K562 (cell line): ENCODE results near the gene CALML3. TPM values are rescaled to one million over a fixed set of nuclear protein-coding genes. Genes with fewer than 3 reads are reported as not detected.

ENCODE experiments used
- ATAC-seq: fragments of 200-7000 bp; cut with Tn5 transposase; 3 replicates; pipeline ENCODE4 v1.9.1; 2020; ENCODE audit warnings: moderate library complexity
- BruUV-seq: library from RNA; stranded (reverse); fragments of 400-500 nt; replicated peaks from 2 replicates; lab custom pipeline; 2021; lab: Mats Ljungman, UMichigan
- CTCF ChIA-PET: fragments of 300-600 bp; formaldehyde crosslinking; extraction: SDS; loops from one replicate; lab custom pipeline; 2021; ENCODE audit warnings: low intra/inter-chr PET ratio; lab: Yijun Ruan, JAX
- POLR2A ChIA-PET: fragments of 300-600, 350-650 bp; sonication (Branson Sonifier 250); formaldehyde crosslinking; extraction: SDS; loops from one replicate; lab custom pipeline; 2021; ENCODE audit warnings: antibody characterized with exemption, inconsistent platforms; lab: Yijun Ruan, JAX
- DNase-seq, 4 experiments: peaks; one replicate each; pipeline versions ENCODE4 v3.0.0 to v3.0.0-alpha.2; 2011 to 2018; ENCODE audit warnings: low spot score in 3 of 4, mixed read lengths in 3 of 4; ENCODE audit errors: extremely low read depth in 1 of 4
- FAIRE-seq: peaks from 2 replicates; lab custom pipeline; 2011; peaks lifted over from hg19 to GRCh38; lab: Jason Lieb, UNC
- H2AFZ ChIP-seq: 2 replicates; pipeline ENCODE4 v1.6.0; 2011; ENCODE audit warnings: low read depth, low read length, control low read depth, inconsistent platforms
- H3K27ac ChIP-seq: fragments of 200-600 bp; 3 replicates; pipeline ENCODE4 v1.8.0; 2011; ENCODE audit warnings: low read depth, mild to moderate bottlenecking, control low read depth, inconsistent platforms, low read length, moderate library complexity, mixed read lengths; ENCODE audit errors: extremely low read depth
- H3K27me3 ChIP-seq, 2 experiments: fragments of 300-600 bp in 1 of 2; 2 replicates in 1 of 2; 3 replicates in 1 of 2; pipeline versions ENCODE4 v1.6.0 to v1.8.0; 2011; ENCODE audit warnings: inconsistent platforms in 2 of 2, low read length in 2 of 2, mild to moderate bottlenecking in 1 of 2, mixed read lengths in 1 of 2, moderate library complexity in 1 of 2; ENCODE audit not compliant: control insufficient read depth in 2 of 2, insufficient read depth in 2 of 2
- H3K36me3 ChIP-seq: fragments of 300-600 bp; 3 replicates; pipeline ENCODE4 v1.8.0; 2011; ENCODE audit warnings: mild to moderate bottlenecking, low read length, inconsistent platforms; ENCODE audit not compliant: control insufficient read depth, insufficient read depth
- H3K4me1 ChIP-seq, 2 experiments: fragments of 200-600 bp in 1 of 2; replicated peaks in 1 of 2; 2 replicates in 1 of 2; 3 replicates in 1 of 2; pipeline versions ENCODE4 v1.5.1 to v1.8.0; 2011; ENCODE audit warnings: inconsistent platforms in 2 of 2, low read length in 2 of 2, mild to moderate bottlenecking in 1 of 2, mixed read lengths in 1 of 2, moderate library complexity in 1 of 2; ENCODE audit not compliant: control insufficient read depth in 2 of 2, insufficient read depth in 2 of 2
- H3K4me2 ChIP-seq: 2 replicates; pipeline ENCODE4 v1.6.1; 2011; ENCODE audit warnings: low read length, control low read depth, inconsistent platforms, mixed read lengths; ENCODE audit not compliant: insufficient read depth
- H3K4me3 ChIP-seq: fragments of 200-600 bp; sonication (generic), shearing (Covaris generic); 2 replicates; pipeline ENCODE4 v1.5.1; 2016; ENCODE audit warnings: control low read depth, inconsistent platforms
- H3K79me2 ChIP-seq: fragments of 200-600 bp; 3 replicates; pipeline ENCODE4 v1.8.0; 2011; ENCODE audit warnings: low read length, inconsistent platforms; ENCODE audit not compliant: control insufficient read depth, insufficient read depth
- H3K9ac ChIP-seq, 2 experiments: 2 replicates each; pipeline versions ENCODE4 v1.6.0 to v1.6.1; 2011; ENCODE audit warnings: low read depth in 2 of 2, low read length in 2 of 2, control low read depth in 1 of 2, inconsistent platforms in 1 of 2, mild to moderate bottlenecking in 1 of 2, mixed read lengths in 1 of 2; ENCODE audit not compliant: insufficient read depth in 1 of 2
- H3K9me1 ChIP-seq: one replicate; pipeline ENCODE4 v1.6.0; 2011; ENCODE audit warnings: inconsistent platforms, mild to moderate bottlenecking, low read length, moderate library complexity; ENCODE audit not compliant: control insufficient read depth, insufficient read depth
- H3K9me3 ChIP-seq: replicated peaks from 2 replicates; pipeline ENCODE4 v1.5.1; 2011; ENCODE audit warnings: low read depth, low read length, inconsistent platforms; ENCODE audit not compliant: control insufficient read depth, insufficient read depth
- H4K20me1 ChIP-seq: replicated peaks from 2 replicates; pipeline ENCODE4 v1.6.1; 2011; ENCODE audit warnings: low read length, inconsistent platforms, mixed read lengths; ENCODE audit not compliant: control insufficient read depth, insufficient read depth
- CXXC5 ChIP-seq: fragments of 250-450 bp; sonication (Bioruptor Pico); IDR thresholded peaks from 2 replicates; pipeline ENCODE4 v1.8.0; 2022; ENCODE audit warnings: inconsistent platforms, mild to moderate bottlenecking, moderate library complexity
- GABPB1 ChIP-seq: sonication (generic); formaldehyde crosslinking; IDR thresholded peaks from 2 replicates; pipeline ENCODE4 v1.8.0; 2022; ENCODE audit warnings: mild to moderate bottlenecking, missing genetic modification reagents
- JUN ChIP-seq, 2 experiments: sonication (generic) in 1 of 2; formaldehyde crosslinking in 1 of 2; IDR thresholded peaks; 2 replicates each; pipeline versions ENCODE4 v1.6.1 to v1.8.0; 2012 to 2022; ENCODE audit warnings: borderline replicate concordance in 2 of 2, mild to moderate bottlenecking in 2 of 2, improper control_type of control experiment in 1 of 2, low read depth in 1 of 2, low read length in 1 of 2, missing genetic modification reagents in 1 of 2
- NR3C1 ChIP-seq: sonication (generic); formaldehyde crosslinking; IDR thresholded peaks from 2 replicates; pipeline ENCODE4 v1.8.1; 2022; ENCODE audit warnings: missing genetic modification reagents
- NRF1 ChIP-seq, 2 experiments: fragments of 450-650 bp; IDR thresholded peaks in 1 of 2; conservative IDR thresholded peaks in 1 of 2; 2 replicates each; pipeline ENCODE4 v1.6.1; 2014; ENCODE audit warnings: mild to moderate bottlenecking in 2 of 2
- RBFOX2 ChIP-seq: fragments of 200-400 bp; formaldehyde crosslinking; IDR thresholded peaks from 2 replicates; pipeline ENCODE4 v1.6.1; 2017; ENCODE audit warnings: low read depth, mild to moderate bottlenecking, low read length, moderate library complexity
- SPI1 ChIP-seq: IDR thresholded peaks from 2 replicates; pipeline ENCODE4 v1.6.1; 2011; ENCODE audit warnings: low read depth, low read length, control low read depth, borderline replicate concordance
- WGBS: fragments of 100-300 bp; shearing (Covaris generic); methylation state at CpG from one replicate; pipeline ENCODE4 v1.1.6; 2016; ENCODE audit warnings: low coverage, mixed read lengths; ENCODE audit not compliant: insufficient coverage; ENCODE audit errors: missing lambda C conversion rate; 5-methylcytosine and 5-hydroxymethylcytosine counted together
- in situ Hi-C: fragments of 300-500 bp; cut with MboI; formaldehyde crosslinking; loops from 4 replicates; pipeline ENCODE4 v1.15.0; 2018; ENCODE audit warnings: inconsistent platforms, mixed read lengths
- intact Hi-C: fragments of 100-400 bp; cut with micrococcal nuclease; formaldehyde crosslinking; loops from 2 replicates; pipeline ENCODE4 v1.14.2; 2022
- polyA plus RNA-seq, 8 experiments: library from polyadenylated mRNA; depleted of rRNA in 4 of 8; stranded (reverse) in 5 of 8; unstranded in 3 of 8; fragments of >200 nt; fragmentation: Nextera tagmentation in 2 of 8; fragmentation: Illumina TruSeq in 1 of 8; extraction: Ambion mirVana in 2 of 8; extraction: Trizol in 1 of 8; gene quantifications; 2 replicates each; pipeline versions ENCODE4 v1.2.1 to v1.2.3, GENCODE V29; 2011 to 2014; ENCODE audit warnings: inconsistent platforms in 1 of 8, missing spikeins in 1 of 8
- total RNA-seq, 7 experiments: library from RNA; depleted of rRNA in 6 of 7; stranded (reverse); fragments of >200 nt in 6 of 7; fragmentation: Illumina TruSeq in 2 of 7; extraction: Trizol in 2 of 7; gene quantifications; 2 replicates each; pipeline versions ENCODE4 v1.2.1 to v1.2.3, GENCODE V29; 2011 to 2021; ENCODE audit warnings: low replicate concordance in 1 of 7
- TF ChIP-seq, protein P1 (sequence below), 2 experiments: IDR thresholded peaks; 2 replicates each; pipeline ENCODE4 v1.6.1; 2012; ENCODE audit warnings: improper control_type of control experiment in 2 of 2, low read depth in 2 of 2, low read length in 2 of 2, borderline replicate concordance in 1 of 2
- TF ChIP-seq, protein P2 (sequence below): fragments of 250-450 bp; sonication (Bioruptor Pico); IDR thresholded peaks from 2 replicates; pipeline ENCODE4 v1.5.0; 2021
- TF ChIP-seq, protein P3 (sequence below): sonication (generic); formaldehyde crosslinking; IDR thresholded peaks from 2 replicates; pipeline ENCODE4 v1.9.0; 2022; ENCODE audit warnings: mild to moderate bottlenecking, missing genetic modification reagents
- TF ChIP-seq, protein P4 (sequence below): sonication (generic); formaldehyde crosslinking; IDR thresholded peaks from 2 replicates; pipeline ENCODE4 v1.4.0; 2020; ENCODE audit warnings: mild to moderate bottlenecking, missing genetic modification reagents

CALML3 gene
- total and polyA plus RNA-seq, 9 of the 15 experiments (the other 6 are each of a cell fraction or from before 2014, with no cell fraction given), result not detected

DNA sequence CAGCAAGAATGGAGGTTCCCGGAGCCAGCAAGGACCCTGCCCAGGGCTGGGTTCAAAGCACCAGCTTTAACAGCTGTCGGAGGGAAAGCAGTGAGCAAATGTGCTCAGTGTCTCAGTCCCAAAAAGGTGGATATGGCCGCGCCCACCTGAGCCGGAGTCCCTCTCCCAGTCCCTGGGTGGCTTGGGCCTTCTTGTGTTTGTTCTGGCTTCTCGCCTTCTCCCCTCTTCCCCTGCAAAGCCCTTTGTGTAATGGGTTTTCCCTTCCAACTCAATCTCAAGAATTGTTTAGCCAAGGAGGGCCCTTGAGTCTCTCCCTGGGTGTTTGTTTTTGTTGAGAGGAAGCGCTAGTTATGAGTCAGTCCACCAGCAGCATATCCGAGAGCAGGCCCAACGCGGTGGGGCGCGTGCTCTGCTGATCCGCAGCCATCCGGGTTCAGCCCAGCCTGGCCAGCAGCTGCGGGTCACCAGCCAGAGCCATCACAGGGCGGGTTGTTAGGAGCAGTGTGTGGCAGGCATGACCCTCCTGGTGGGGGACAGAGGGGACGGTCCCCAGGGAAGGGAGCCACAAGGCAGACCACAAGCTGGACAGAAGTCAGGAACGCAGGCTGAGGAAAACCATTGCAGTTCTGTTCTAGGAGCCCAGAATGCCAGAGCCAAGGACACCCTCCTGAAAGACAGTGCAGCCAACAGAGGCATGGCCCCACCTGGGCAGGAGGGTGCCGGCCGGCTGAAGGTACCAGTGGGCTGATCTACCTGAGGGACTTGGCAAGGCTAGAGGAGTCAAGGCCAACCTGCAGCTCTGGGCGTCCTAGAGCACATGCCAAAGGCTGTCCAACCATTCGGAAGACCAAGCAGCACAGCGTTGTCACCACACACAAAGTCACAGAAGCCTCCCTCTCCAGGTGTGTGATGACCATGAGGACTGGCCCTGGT lies 21.3 kb downstream of the CALML3 start:
- no peak for FAIRE-seq
- TF ChIP-seq, protein P1, sequence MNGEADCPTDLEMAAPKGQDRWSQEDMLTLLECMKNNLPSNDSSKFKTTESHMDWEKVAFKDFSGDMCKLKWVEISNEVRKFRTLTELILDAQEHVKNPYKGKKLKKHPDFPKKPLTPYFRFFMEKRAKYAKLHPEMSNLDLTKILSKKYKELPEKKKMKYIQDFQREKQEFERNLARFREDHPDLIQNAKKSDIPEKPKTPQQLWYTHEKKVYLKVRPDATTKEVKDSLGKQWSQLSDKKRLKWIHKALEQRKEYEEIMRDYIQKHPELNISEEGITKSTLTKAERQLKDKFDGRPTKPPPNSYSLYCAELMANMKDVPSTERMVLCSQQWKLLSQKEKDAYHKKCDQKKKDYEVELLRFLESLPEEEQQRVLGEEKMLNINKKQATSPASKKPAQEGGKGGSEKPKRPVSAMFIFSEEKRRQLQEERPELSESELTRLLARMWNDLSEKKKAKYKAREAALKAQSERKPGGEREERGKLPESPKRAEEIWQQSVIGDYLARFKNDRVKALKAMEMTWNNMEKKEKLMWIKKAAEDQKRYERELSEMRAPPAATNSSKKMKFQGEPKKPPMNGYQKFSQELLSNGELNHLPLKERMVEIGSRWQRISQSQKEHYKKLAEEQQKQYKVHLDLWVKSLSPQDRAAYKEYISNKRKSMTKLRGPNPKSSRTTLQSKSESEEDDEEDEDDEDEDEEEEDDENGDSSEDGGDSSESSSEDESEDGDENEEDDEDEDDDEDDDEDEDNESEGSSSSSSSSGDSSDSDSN (IDR thresholded peaks at IDR 0.05; ENCODE audit: borderline replicate concordance in 1 of 2, low read depth in 2 of 2, low read length in 2 of 2), result peak in 1 of 2 experiments; percentile 65; a peak in 1 of 4 replicates
- TF ChIP-seq GABPB1 (CRISPR knock-in tag) (no peak), NRF1 (conservative IDR thresholded peaks at IDR 0.05 in 1 of 2, IDR thresholded peaks at IDR 0.05 in 1 of 2) (peak; percentile 41 to 51; a peak in 3 of 4 replicates), JUN (IDR thresholded peaks at IDR 0.05; ENCODE audit: borderline replicate concordance, low read depth, low read length) (peak; percentile 37; the same call in 1 of the 2 replicates), JUN (CRISPR knock-in tag; IDR thresholded peaks at IDR 0.05; ENCODE audit: borderline replicate concordance) (no peak), CXXC5 (peak; percentile 51; the same call in 1 of the 2 replicates), RBFOX2 (peak; percentile 58), NR3C1 (CRISPR knock-in tag) (no peak), SPI1 (0 out of 2 replicates have a peak, but pooled peaks have one; percentile 4)
- TF ChIP-seq, protein P2, sequence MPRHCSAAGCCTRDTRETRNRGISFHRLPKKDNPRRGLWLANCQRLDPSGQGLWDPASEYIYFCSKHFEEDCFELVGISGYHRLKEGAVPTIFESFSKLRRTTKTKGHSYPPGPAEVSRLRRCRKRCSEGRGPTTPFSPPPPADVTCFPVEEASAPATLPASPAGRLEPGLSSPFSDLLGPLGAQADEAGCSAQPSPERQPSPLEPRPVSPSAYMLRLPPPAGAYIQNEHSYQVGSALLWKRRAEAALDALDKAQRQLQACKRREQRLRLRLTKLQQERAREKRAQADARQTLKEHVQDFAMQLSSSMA (CRISPR knock-in tag), result no peak
- TF ChIP-seq, protein P3, sequence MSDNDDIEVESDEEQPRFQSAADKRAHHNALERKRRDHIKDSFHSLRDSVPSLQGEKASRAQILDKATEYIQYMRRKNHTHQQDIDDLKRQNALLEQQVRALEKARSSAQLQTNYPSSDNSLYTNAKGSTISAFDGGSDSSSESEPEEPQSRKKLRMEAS (CRISPR knock-in tag), result peak; percentile 92
- TF ChIP-seq, protein P4, sequence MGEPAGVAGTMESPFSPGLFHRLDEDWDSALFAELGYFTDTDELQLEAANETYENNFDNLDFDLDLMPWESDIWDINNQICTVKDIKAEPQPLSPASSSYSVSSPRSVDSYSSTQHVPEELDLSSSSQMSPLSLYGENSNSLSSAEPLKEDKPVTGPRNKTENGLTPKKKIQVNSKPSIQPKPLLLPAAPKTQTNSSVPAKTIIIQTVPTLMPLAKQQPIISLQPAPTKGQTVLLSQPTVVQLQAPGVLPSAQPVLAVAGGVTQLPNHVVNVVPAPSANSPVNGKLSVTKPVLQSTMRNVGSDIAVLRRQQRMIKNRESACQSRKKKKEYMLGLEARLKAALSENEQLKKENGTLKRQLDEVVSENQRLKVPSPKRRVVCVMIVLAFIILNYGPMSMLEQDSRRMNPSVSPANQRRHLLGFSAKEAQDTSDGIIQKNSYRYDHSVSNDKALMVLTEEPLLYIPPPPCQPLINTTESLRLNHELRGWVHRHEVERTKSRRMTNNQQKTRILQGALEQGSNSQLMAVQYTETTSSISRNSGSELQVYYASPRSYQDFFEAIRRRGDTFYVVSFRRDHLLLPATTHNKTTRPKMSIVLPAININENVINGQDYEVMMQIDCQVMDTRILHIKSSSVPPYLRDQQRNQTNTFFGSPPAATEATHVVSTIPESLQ (CRISPR knock-in tag), result no peak

More for the DNA sequence above, 21.3 kb downstream of the CALML3 start:
- Histone ChIP-seq H3K79me2 (no peaks in the 10 kb centered on the region), H3K9me3 (no peaks in the 10 kb centered on the region), H3K4me1 (peaks cover 46 to 65% of the 10 kb centered on the region in 2 experiments), H3K36me3 (no peaks in the 10 kb centered on the region), H3K9me1 (no peaks in the 10 kb centered on the region), H2AFZ (peak overlapping the region; percentile 93), H3K27ac (peak overlapping the region; percentile 45; the same call in 2 of the 3 replicates), H3K27me3 (no peaks in the 10 kb centered on the region), H3K4me2 (no peak overlapping the region), H4K20me1 (no peaks in the 10 kb centered on the region), H3K4me3 (no peak overlapping the region), H3K9ac (peak overlapping the region; percentile 21 to 84; a peak in 3 of 4 replicates)
- ATAC-seq (peak; percentile 50), DNase-seq (peak; percentile 38 to 66 (median 48))
- ChIA-PET POLR2A (interaction anchor here (0.7 to 0.8 kb wide), 2 partner anchors 82 to 83 kb away, joined by 3 read pairs; no protein-coding TSS in a partner anchor), CTCF (no interaction called here)
- WGBS, result 54% methylated on average over 23 of the region's 23 CpGs
- in situ Hi-C loops, result no loop called here
- intact Hi-C loops, result loop anchor here (5.0 kb wide), 1 partner anchor 64 kb away; no protein-coding TSS in a partner anchor
- BruUV-seq, result no TSS peak
